K562 (cell line): ENCODE data around the gene ATG10. TPM values are rescaled to one million over a fixed set of nuclear protein-coding genes. Genes with fewer than 3 reads are reported as not detected.
A peak's percentile ranks its signal among the peaks of the same experiment; 100 is the strongest.

Source experiments
- ATAC-seq: fragments of 200-7000 bp; cut with Tn5 transposase; 3 replicates; pipeline ENCODE4 v1.9.1; 2020; ENCODE audit warnings: moderate library complexity
- BruUV-seq: library from RNA; stranded (reverse); fragments of 400-500 nt; replicated peaks from 2 replicates; lab custom pipeline; 2021; lab: Mats Ljungman, UMichigan
- CTCF ChIA-PET: fragments of 300-600 bp; formaldehyde crosslinking; extraction: SDS; loops from one replicate; lab custom pipeline; 2021; ENCODE audit warnings: low intra/inter-chr PET ratio; lab: Yijun Ruan, JAX
- POLR2A ChIA-PET: fragments of 300-600, 350-650 bp; sonication (Branson Sonifier 250); formaldehyde crosslinking; extraction: SDS; loops from one replicate; lab custom pipeline; 2021; ENCODE audit warnings: antibody characterized with exemption, inconsistent platforms; lab: Yijun Ruan, JAX
- DNase-seq, 4 experiments: peaks; one replicate each; pipeline versions ENCODE4 v3.0.0 to v3.0.0-alpha.2; 2011 to 2018; ENCODE audit warnings: low spot score in 3 of 4, mixed read lengths in 3 of 4; ENCODE audit errors: extremely low read depth in 1 of 4
- FAIRE-seq: peaks from 2 replicates; lab custom pipeline; 2011; peaks lifted over from hg19 to GRCh38; lab: Jason Lieb, UNC
- H2AFZ ChIP-seq: 2 replicates; pipeline ENCODE4 v1.6.0; 2011; ENCODE audit warnings: low read depth, low read length, control low read depth, inconsistent platforms
- H3K27ac ChIP-seq: fragments of 200-600 bp; 3 replicates; pipeline ENCODE4 v1.8.0; 2011; ENCODE audit warnings: low read depth, mild to moderate bottlenecking, control low read depth, inconsistent platforms, low read length, moderate library complexity, mixed read lengths; ENCODE audit errors: extremely low read depth
- H3K27me3 ChIP-seq, 2 experiments: fragments of 300-600 bp in 1 of 2; 2 replicates in 1 of 2; 3 replicates in 1 of 2; pipeline versions ENCODE4 v1.6.0 to v1.8.0; 2011; ENCODE audit warnings: inconsistent platforms in 2 of 2, low read length in 2 of 2, mild to moderate bottlenecking in 1 of 2, mixed read lengths in 1 of 2, moderate library complexity in 1 of 2; ENCODE audit not compliant: control insufficient read depth in 2 of 2, insufficient read depth in 2 of 2
- H3K36me3 ChIP-seq: fragments of 300-600 bp; 3 replicates; pipeline ENCODE4 v1.8.0; 2011; ENCODE audit warnings: mild to moderate bottlenecking, low read length, inconsistent platforms; ENCODE audit not compliant: control insufficient read depth, insufficient read depth
- H3K4me1 ChIP-seq, 2 experiments: fragments of 200-600 bp in 1 of 2; replicated peaks in 1 of 2; 2 replicates in 1 of 2; 3 replicates in 1 of 2; pipeline versions ENCODE4 v1.5.1 to v1.8.0; 2011; ENCODE audit warnings: inconsistent platforms in 2 of 2, low read length in 2 of 2, mild to moderate bottlenecking in 1 of 2, mixed read lengths in 1 of 2, moderate library complexity in 1 of 2; ENCODE audit not compliant: control insufficient read depth in 2 of 2, insufficient read depth in 2 of 2
- H3K4me2 ChIP-seq: 2 replicates; pipeline ENCODE4 v1.6.1; 2011; ENCODE audit warnings: low read length, control low read depth, inconsistent platforms, mixed read lengths; ENCODE audit not compliant: insufficient read depth
- H3K4me3 ChIP-seq: fragments of 200-600 bp; sonication (generic), shearing (Covaris generic); 2 replicates; pipeline ENCODE4 v1.5.1; 2016; ENCODE audit warnings: control low read depth, inconsistent platforms
- H3K79me2 ChIP-seq: fragments of 200-600 bp; 3 replicates; pipeline ENCODE4 v1.8.0; 2011; ENCODE audit warnings: low read length, inconsistent platforms; ENCODE audit not compliant: control insufficient read depth, insufficient read depth
- H3K9ac ChIP-seq, 2 experiments: 2 replicates each; pipeline versions ENCODE4 v1.6.0 to v1.6.1; 2011; ENCODE audit warnings: low read depth in 2 of 2, low read length in 2 of 2, control low read depth in 1 of 2, inconsistent platforms in 1 of 2, mild to moderate bottlenecking in 1 of 2, mixed read lengths in 1 of 2; ENCODE audit not compliant: insufficient read depth in 1 of 2
- H3K9me1 ChIP-seq: one replicate; pipeline ENCODE4 v1.6.0; 2011; ENCODE audit warnings: inconsistent platforms, mild to moderate bottlenecking, low read length, moderate library complexity; ENCODE audit not compliant: control insufficient read depth, insufficient read depth
- H3K9me3 ChIP-seq: replicated peaks from 2 replicates; pipeline ENCODE4 v1.5.1; 2011; ENCODE audit warnings: low read depth, low read length, inconsistent platforms; ENCODE audit not compliant: control insufficient read depth, insufficient read depth
- H4K20me1 ChIP-seq: replicated peaks from 2 replicates; pipeline ENCODE4 v1.6.1; 2011; ENCODE audit warnings: low read length, inconsistent platforms, mixed read lengths; ENCODE audit not compliant: control insufficient read depth, insufficient read depth
- C11orf30 ChIP-seq: fragments of 450-650 bp; IDR thresholded peaks from 2 replicates; pipeline ENCODE4 v1.6.1; 2016; ENCODE audit warnings: low read depth, mild to moderate bottlenecking
- CHD2 ChIP-seq: IDR thresholded peaks from 2 replicates; pipeline ENCODE4 v1.6.1; 2011; ENCODE audit warnings: low read depth, low read length
- FUS ChIP-seq: fragments of 200-400 bp; formaldehyde crosslinking; optimal IDR thresholded peaks from 2 replicates; pipeline ENCODE3; 2017; ENCODE audit warnings: low read depth, low read length
- PHF20 ChIP-seq: fragments of 450-650 bp; IDR thresholded peaks from 2 replicates; pipeline ENCODE4 v1.6.1; 2018; ENCODE audit not compliant: partially characterized antibody
- SAFB2 ChIP-seq: fragments of 200-400 bp; formaldehyde crosslinking; IDR thresholded peaks from 2 replicates; pipeline ENCODE4 v1.6.1; 2018; ENCODE audit warnings: borderline replicate concordance, low read length, low read depth, moderate library complexity; ENCODE audit not compliant: severe bottlenecking
- SMARCA4 ChIP-seq: fragments of 450-650 bp; IDR thresholded peaks from 2 replicates; pipeline ENCODE4 v1.6.1; 2016
- SNIP1 ChIP-seq: fragments of 450-650 bp; IDR thresholded peaks from 2 replicates; pipeline ENCODE4 v1.7.1; 2017; ENCODE audit warnings: low read depth, mild to moderate bottlenecking
- SOX6 ChIP-seq: fragments of 450-650 bp; IDR thresholded peaks from 2 replicates; pipeline ENCODE4 v1.6.1; 2014; ENCODE audit warnings: mild to moderate bottlenecking
- SP2 ChIP-seq: IDR thresholded peaks from 2 replicates; pipeline ENCODE4 v1.6.1; 2011; ENCODE audit warnings: mild to moderate bottlenecking, low read depth, low read length, moderate library complexity; ENCODE audit not compliant: poor library complexity, severe bottlenecking; ENCODE audit errors: extremely low read depth
- ZHX1 ChIP-seq: fragments of 150-350 bp; conservative IDR thresholded peaks from 2 replicates; pipeline ENCODE4 v1.6.1; 2014; ENCODE audit warnings: low read length
- ZNF140 ChIP-seq: fragments of 250-450 bp; sonication (Bioruptor Pico); IDR thresholded peaks from 2 replicates; pipeline ENCODE4 v1.8.0; 2021; ENCODE audit warnings: moderate library complexity, mild to moderate bottlenecking, inconsistent platforms
- ZNF507 ChIP-seq: conservative IDR thresholded peaks from 2 replicates; pipeline ENCODE4 v1.6.1; 2017; ENCODE audit warnings: missing genetic modification characterization, missing compliant biosample characterization
- ZNF551 ChIP-seq: fragments of 250-450 bp; sonication (Bioruptor Pico); IDR thresholded peaks from 2 replicates; pipeline ENCODE4 v1.5.0; 2021; ENCODE audit warnings: mild to moderate bottlenecking, moderate library complexity
- WGBS: fragments of 100-300 bp; shearing (Covaris generic); methylation state at CpG from one replicate; pipeline ENCODE4 v1.1.6; 2016; ENCODE audit warnings: low coverage, mixed read lengths; ENCODE audit not compliant: insufficient coverage; ENCODE audit errors: missing lambda C conversion rate; 5-methylcytosine and 5-hydroxymethylcytosine counted together
- in situ Hi-C: fragments of 300-500 bp; cut with MboI; formaldehyde crosslinking; loops from 4 replicates; pipeline ENCODE4 v1.15.0; 2018; ENCODE audit warnings: inconsistent platforms, mixed read lengths
- intact Hi-C: fragments of 100-400 bp; cut with micrococcal nuclease; formaldehyde crosslinking; loops from 2 replicates; pipeline ENCODE4 v1.14.2; 2022
- polyA plus RNA-seq, 8 experiments: library from polyadenylated mRNA; depleted of rRNA in 4 of 8; stranded (reverse) in 5 of 8; unstranded in 3 of 8; fragments of >200 nt; fragmentation: Nextera tagmentation in 2 of 8; fragmentation: Illumina TruSeq in 1 of 8; extraction: Ambion mirVana in 2 of 8; extraction: Trizol in 1 of 8; gene quantifications; 2 replicates each; pipeline versions ENCODE4 v1.2.1 to v1.2.3, GENCODE V29; 2011 to 2014; ENCODE audit warnings: inconsistent platforms in 1 of 8, missing spikeins in 1 of 8
- total RNA-seq, 7 experiments: library from RNA; depleted of rRNA in 6 of 7; stranded (reverse); fragments of >200 nt in 6 of 7; fragmentation: Illumina TruSeq in 2 of 7; extraction: Trizol in 2 of 7; gene quantifications; 2 replicates each; pipeline versions ENCODE4 v1.2.1 to v1.2.3, GENCODE V29; 2011 to 2021; ENCODE audit warnings: low replicate concordance in 1 of 7
- TF ChIP-seq, protein P1 (sequence below): fragments of 200-400 bp; formaldehyde crosslinking; IDR thresholded peaks from 2 replicates; pipeline ENCODE4 v1.6.1; 2017; ENCODE audit warnings: mild to moderate bottlenecking, low read depth, low read length, moderate library complexity
- TF ChIP-seq, protein P2 (sequence below): fragments of 450-650 bp; IDR thresholded peaks from one replicate; pipeline ENCODE4 v1.6.1; 2018; ENCODE audit warnings: mild to moderate bottlenecking, moderate library complexity; ENCODE audit not compliant: partially characterized antibody

ATG10 gene
- total and polyA plus RNA-seq, 9 of the 15 experiments (the other 6 are each of a cell fraction or from before 2014, with no cell fraction given): 7.0 to 18.8 (median 14.6) TPM

DNA sequence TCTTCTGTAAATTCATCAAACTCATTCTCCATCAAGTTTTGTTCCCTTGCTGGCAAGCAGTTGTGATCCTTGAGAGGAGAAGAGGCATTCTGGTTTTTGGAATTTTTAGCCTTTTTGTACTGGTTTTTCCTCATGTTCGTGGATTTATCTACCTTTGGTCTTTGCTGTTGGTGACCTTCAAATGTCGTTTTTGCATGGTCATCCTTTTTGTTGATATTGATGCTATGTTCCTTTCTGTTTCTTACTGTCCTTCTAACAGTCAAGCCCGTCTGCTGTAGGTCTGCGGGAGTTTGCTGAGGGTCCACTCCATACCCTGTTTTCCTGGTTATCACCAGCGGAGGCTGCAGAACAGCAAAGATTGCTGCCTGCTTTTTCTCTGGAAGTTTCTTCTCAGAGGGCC, 165.4 kb downstream of the ATG10 start:
- DNase-seq (no peak), FAIRE-seq (no peak), ATAC-seq (no peak)
- 60% methylated on average over 5 of the region's 5 CpGs for WGBS
- no peak overlapping the region for H2AFZ ChIP-seq
- no peaks in the 10 kb centered on the region for H3K9me1 ChIP-seq
- H3K9ac ChIP-seq: no peak overlapping the region
- H3K4me2 ChIP-seq: no peak overlapping the region
- no peaks in the 10 kb centered on the region for H3K79me2 ChIP-seq
- intact Hi-C loops: no loop called here
- H3K36me3 ChIP-seq: no peaks in the 10 kb centered on the region
- CTCF ChIA-PET: no interaction called here
- no peaks in the 10 kb centered on the region for H4K20me1 ChIP-seq
- no peak overlapping the region for H3K27ac ChIP-seq
- no peak overlapping the region for H3K4me3 ChIP-seq
- no TSS peak for BruUV-seq
- H3K9me3 ChIP-seq: no peaks in the 10 kb centered on the region
- no peaks in the 10 kb centered on the region for H3K27me3 ChIP-seq
- in situ Hi-C loops: no loop called here
- POLR2A ChIA-PET: no interaction called here
- H3K4me1 ChIP-seq: peaks cover 0 to 4% of the 10 kb centered on the region in 2 experiments; a peak in 2 of 5 replicates
- TF ChIP-seq C11orf30 (peak; percentile 59), ZHX1 (no peak), ZNF140 (CRISPR knock-in tag) (no peak), CHD2 (no peak), ZNF551 (no peak), SMARCA4 (no peak), SAFB2 (no peak), SNIP1 (no peak), SP2 (no peak), ZNF507 (no peak), FUS (no peak), SOX6 (no peak), PHF20 (no peak)
- TF ChIP-seq, protein P1, sequence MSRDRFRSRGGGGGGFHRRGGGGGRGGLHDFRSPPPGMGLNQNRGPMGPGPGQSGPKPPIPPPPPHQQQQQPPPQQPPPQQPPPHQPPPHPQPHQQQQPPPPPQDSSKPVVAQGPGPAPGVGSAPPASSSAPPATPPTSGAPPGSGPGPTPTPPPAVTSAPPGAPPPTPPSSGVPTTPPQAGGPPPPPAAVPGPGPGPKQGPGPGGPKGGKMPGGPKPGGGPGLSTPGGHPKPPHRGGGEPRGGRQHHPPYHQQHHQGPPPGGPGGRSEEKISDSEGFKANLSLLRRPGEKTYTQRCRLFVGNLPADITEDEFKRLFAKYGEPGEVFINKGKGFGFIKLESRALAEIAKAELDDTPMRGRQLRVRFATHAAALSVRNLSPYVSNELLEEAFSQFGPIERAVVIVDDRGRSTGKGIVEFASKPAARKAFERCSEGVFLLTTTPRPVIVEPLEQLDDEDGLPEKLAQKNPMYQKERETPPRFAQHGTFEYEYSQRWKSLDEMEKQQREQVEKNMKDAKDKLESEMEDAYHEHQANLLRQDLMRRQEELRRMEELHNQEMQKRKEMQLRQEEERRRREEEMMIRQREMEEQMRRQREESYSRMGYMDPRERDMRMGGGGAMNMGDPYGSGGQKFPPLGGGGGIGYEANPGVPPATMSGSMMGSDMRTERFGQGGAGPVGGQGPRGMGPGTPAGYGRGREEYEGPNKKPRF: no peak
- TF ChIP-seq, protein P2, sequence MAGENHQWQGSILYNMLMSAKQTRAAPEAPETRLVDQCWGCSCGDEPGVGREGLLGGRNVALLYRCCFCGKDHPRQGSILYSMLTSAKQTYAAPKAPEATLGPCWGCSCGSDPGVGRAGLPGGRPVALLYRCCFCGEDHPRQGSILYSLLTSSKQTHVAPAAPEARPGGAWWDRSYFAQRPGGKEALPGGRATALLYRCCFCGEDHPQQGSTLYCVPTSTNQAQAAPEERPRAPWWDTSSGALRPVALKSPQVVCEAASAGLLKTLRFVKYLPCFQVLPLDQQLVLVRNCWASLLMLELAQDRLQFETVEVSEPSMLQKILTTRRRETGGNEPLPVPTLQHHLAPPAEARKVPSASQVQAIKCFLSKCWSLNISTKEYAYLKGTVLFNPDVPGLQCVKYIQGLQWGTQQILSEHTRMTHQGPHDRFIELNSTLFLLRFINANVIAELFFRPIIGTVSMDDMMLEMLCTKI: no peak
